ENCODE results near the gene TBC1D8. TPM values are rescaled to one million over a fixed set of nuclear protein-coding genes. Genes with fewer than 3 reads are reported as not detected.

Gene TBC1D8
- total RNA-seq, 1 experiment from 2014 or later = 48.1 TPM

- Mint-ChIP-seq H3K4me1 (ENCODE audit: insufficient read depth, unreplicated experiment) (peaks cover 52% of the 10 kb centered on the region), H3K9me3 (ENCODE audit: unreplicated experiment) (no peaks in the 10 kb centered on the region), H3K27me3 (ENCODE audit: insufficient read depth, unreplicated experiment) (no peaks in the 10 kb centered on the region), H3K36me3 (ENCODE audit: insufficient read depth, unreplicated experiment) (peaks cover 33% of the 10 kb centered on the region), H3K27ac (ENCODE audit: low read depth, unreplicated experiment) (peak overlapping the region; percentile 89), H3K4me3 (ENCODE audit: unreplicated experiment) (peak overlapping the region; percentile 40)
- POLR2A ChIA-PET = interaction anchor here (0.7 to 10.8 kb wide), 20 partner anchors 8 to 829 kb away, joined by 3 to 275 read pairs (median 4); partner anchors contain the start of genes CNOT11, PDCL3, RPL31 and TBC1D8
- BruUV-seq (replicated peaks) = no TSS peak
- intact Hi-C loops (cut with micrococcal nuclease) = loop anchor here (5.0 kb wide), 1 partner anchor 73 kb away; no protein-coding TSS in a partner anchor
- TF ChIP-seq CTCF (IDR thresholded peaks at IDR 0.05; ENCODE audit: unreplicated experiment) = no peak
- CTCF ChIA-PET = interaction anchor here (0.5 to 5.5 kb wide), 15 partner anchors 10 to 1316 kb away, joined by 3 to 40 read pairs (median 3); partner anchors contain the start of gene TBC1D8
- DNase-seq (ENCODE audit: unreplicated experiment) = peak; percentile 99
These were observed 30.8 kb downstream of the TBC1D8 start for GRCh38 chr2:101120124-101120996.

- peaks cover 26% of the 10 kb centered on the region for H3K36me3 Mint-ChIP-seq (ENCODE audit: insufficient read depth, unreplicated experiment)
- peaks cover 42% of the 10 kb centered on the region for H3K4me1 Mint-ChIP-seq (ENCODE audit: insufficient read depth, unreplicated experiment)
- BruUV-seq (replicated peaks) = no TSS peak
- CTCF ChIA-PET = interaction anchor here (0.5 to 5.5 kb wide), 7 partner anchors 14 to 1316 kb away, joined by 3 to 40 read pairs (median 3); partner anchors contain the start of gene TBC1D8
- intact Hi-C loops (cut with micrococcal nuclease) = no loop called here
- POLR2A ChIA-PET = interaction anchor here (0.8 to 10.8 kb wide), 9 partner anchors 9 to 133 kb away, joined by 3 to 275 read pairs (median 4); partner anchors contain the start of genes CNOT11, RPL31 and TBC1D8
- no peaks in the 10 kb centered on the region for H3K27me3 Mint-ChIP-seq (ENCODE audit: insufficient read depth, unreplicated experiment)
- no peaks in the 10 kb centered on the region for H3K9me3 Mint-ChIP-seq (ENCODE audit: unreplicated experiment)
- H3K4me3 Mint-ChIP-seq (ENCODE audit: unreplicated experiment) = peak overlapping the region; percentile 40
- H3K27ac Mint-ChIP-seq (ENCODE audit: low read depth, unreplicated experiment) = peak overlapping the region; percentile 89
- TF ChIP-seq CTCF (IDR thresholded peaks at IDR 0.05; ENCODE audit: unreplicated experiment) = no peak
- peak; percentile 72 for DNase-seq (ENCODE audit: unreplicated experiment)
These were observed 31.8 kb downstream of the TBC1D8 start for GRCh38 chr2:101119431-101119830.

GRCh38 chr2:101116841-101117552 lies 34.2 kb downstream of the TBC1D8 start:
- intact Hi-C loops (cut with micrococcal nuclease) = no loop called here
- CTCF ChIA-PET = no interaction called here
- H3K9me3 Mint-ChIP-seq (ENCODE audit: unreplicated experiment) = no peaks in the 10 kb centered on the region
- H3K4me3 Mint-ChIP-seq (ENCODE audit: unreplicated experiment) = no peak overlapping the region
- POLR2A ChIA-PET = interaction anchor here (0.6 to 5.2 kb wide), 2 partner anchors 7 to 23 kb away, joined by 3 to 72 read pairs; no protein-coding TSS in a partner anchor
- peaks cover 25% of the 10 kb centered on the region for H3K36me3 Mint-ChIP-seq (ENCODE audit: insufficient read depth, unreplicated experiment)
- DNase-seq (ENCODE audit: unreplicated experiment) = no peak
- peaks cover 47% of the 10 kb centered on the region for H3K4me1 Mint-ChIP-seq (ENCODE audit: insufficient read depth, unreplicated experiment)
- no TSS peak for BruUV-seq (replicated peaks)
- H3K27me3 Mint-ChIP-seq (ENCODE audit: insufficient read depth, unreplicated experiment) = no peaks in the 10 kb centered on the region
- no peak overlapping the region for H3K27ac Mint-ChIP-seq (ENCODE audit: low read depth, unreplicated experiment)
- TF ChIP-seq CTCF (IDR thresholded peaks at IDR 0.05; ENCODE audit: unreplicated experiment) = no peak

GRCh38 chr2:101116348-101116747 lies 34.8 kb downstream of the TBC1D8 start:
- Mint-ChIP-seq H3K36me3 (ENCODE audit: insufficient read depth, unreplicated experiment) (peaks cover 23% of the 10 kb centered on the region), H3K9me3 (ENCODE audit: unreplicated experiment) (no peaks in the 10 kb centered on the region), H3K4me3 (ENCODE audit: unreplicated experiment) (no peak overlapping the region), H3K27me3 (ENCODE audit: insufficient read depth, unreplicated experiment) (no peaks in the 10 kb centered on the region), H3K4me1 (ENCODE audit: insufficient read depth, unreplicated experiment) (peaks cover 51% of the 10 kb centered on the region), H3K27ac (ENCODE audit: low read depth, unreplicated experiment) (no peak overlapping the region)
- POLR2A ChIA-PET = interaction anchor here (5.2 kb wide), 1 partner anchor 8 kb away, joined by 72 read pairs; no protein-coding TSS in a partner anchor
- CTCF ChIA-PET = interaction anchor here (0.7 kb wide), 1 partner anchor 66 kb away, joined by 4 read pairs; no protein-coding TSS in a partner anchor
- no peak for DNase-seq (ENCODE audit: unreplicated experiment)
- no TSS peak for BruUV-seq (replicated peaks)
- intact Hi-C loops (cut with micrococcal nuclease) = no loop called here
- TF ChIP-seq CTCF (IDR thresholded peaks at IDR 0.05; ENCODE audit: unreplicated experiment) = no peak
